Measurements from ENCODE around the gene LDHAL6A.

LDHAL6A gene

GRCh38 chr11:18490736-18491485 lies 35.3 kb downstream of the LDHAL6A start:
- DNase-seq: no peak

- no peak for DNase-seq
Measured at GRCh38 chr11:18491924-18492323, 36.3 kb downstream of the LDHAL6A start.

GRCh38 chr11:18492888-18493287 lies 37.2 kb downstream of the LDHAL6A start:
- DNase-seq: no peak

- no peak for DNase-seq
Measured at GRCh38 chr11:18493310-18493709, 37.7 kb downstream of the LDHAL6A start.

GRCh38 chr11:18495271-18495670 lies 39.6 kb downstream of the LDHAL6A start:
- DNase-seq: no peak

- no peak for DNase-seq
Measured at GRCh38 chr11:18495703-18496102, 40.0 kb downstream of the LDHAL6A start.

- DNase-seq: no peak
Measured at GRCh38 chr11:18498039-18498438, 42.4 kb downstream of the LDHAL6A start.

- no peak for DNase-seq
Measured at GRCh38 chr11:18501629-18502028, 46.0 kb downstream of the LDHAL6A start.

GRCh38 chr11:18502352-18502751 lies 46.7 kb downstream of the LDHAL6A start:
- no peak for DNase-seq

GRCh38 chr11:18521122-18521521 lies 65.5 kb downstream of the LDHAL6A start:
- no peak for DNase-seq

GRCh38 chr11:18522388-18522787 lies 66.7 kb downstream of the LDHAL6A start:
- DNase-seq: peak in 1 of 2 donors; percentile 17

GRCh38 chr11:18523084-18523483 lies 67.4 kb downstream of the LDHAL6A start:
- DNase-seq: no peak

- no peak for DNase-seq
Measured at GRCh38 chr11:18524248-18524647, 68.6 kb downstream of the LDHAL6A start.

GRCh38 chr11:18526130-18526520 lies 70.5 kb downstream of the LDHAL6A start:
- DNase-seq: no peak

GRCh38 chr11:18526521-18527296 lies 71.1 kb downstream of the LDHAL6A start, which contains the start of gene TSG101:
Gene TSG101 (minus strand): TSS chr11:18526942. CDS start chr11:18526816, 126 bp downstream.
- peak; percentile 95 to 96 for DNase-seq

- DNase-seq: peak; percentile 76 to 86
Measured at GRCh38 chr11:18527512-18527911, 71.9 kb downstream of the LDHAL6A start.

Data from inflammatory macrophage treated with lipopolysaccharide for 1 hour (primary cell).